HG03108 (cell line): Measurements from ENCODE around the gene CDH4.

ENCODE experiments used
- ATAC-seq: cut with Tn5 transposase; IDR thresholded peaks from one replicate; pipeline ENCODE4 v1.9.1; 2021; ENCODE audit warnings: moderate library complexity; ENCODE audit not compliant: unreplicated experiment

CDH4 gene

DNA sequence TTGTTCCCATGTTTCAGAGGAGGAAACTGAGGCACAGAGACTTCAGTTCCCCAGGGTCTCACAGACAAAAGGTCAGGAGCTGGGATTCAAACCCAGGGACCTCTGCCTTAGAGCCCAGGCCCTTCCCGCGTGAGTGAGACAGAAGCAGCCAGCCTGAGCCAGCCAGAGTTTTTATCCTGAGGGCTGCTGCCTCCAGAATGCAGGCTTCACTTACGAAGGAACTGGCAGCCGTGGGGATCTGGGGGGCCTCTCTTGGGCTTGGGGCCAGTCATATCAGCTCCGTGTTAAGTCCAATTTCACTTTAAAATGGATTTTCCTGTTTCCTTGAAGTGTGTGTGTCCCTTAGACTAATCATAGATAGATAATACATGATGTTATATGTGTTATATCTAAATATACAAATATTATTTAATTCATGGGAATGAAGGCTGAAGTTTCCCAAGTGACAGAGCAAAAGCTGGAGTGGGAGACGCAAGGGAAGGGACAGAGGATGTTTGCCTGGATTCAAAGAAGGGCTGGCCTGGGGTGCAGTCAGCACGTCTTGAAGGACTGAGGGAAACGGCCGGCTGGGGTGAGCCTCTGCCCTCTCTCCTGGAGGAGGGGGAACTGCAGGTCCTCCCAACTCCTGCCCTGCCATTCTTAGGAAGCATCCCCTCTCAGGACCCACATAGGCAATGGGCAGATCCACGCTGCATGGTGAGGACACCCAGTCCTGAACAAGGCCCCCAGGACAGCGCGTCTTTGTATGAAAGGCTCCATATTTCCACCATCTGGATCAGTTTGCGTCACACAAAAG is 320.1 kb downstream of the CDH4 start:
- no peak for ATAC-seq

DNA sequence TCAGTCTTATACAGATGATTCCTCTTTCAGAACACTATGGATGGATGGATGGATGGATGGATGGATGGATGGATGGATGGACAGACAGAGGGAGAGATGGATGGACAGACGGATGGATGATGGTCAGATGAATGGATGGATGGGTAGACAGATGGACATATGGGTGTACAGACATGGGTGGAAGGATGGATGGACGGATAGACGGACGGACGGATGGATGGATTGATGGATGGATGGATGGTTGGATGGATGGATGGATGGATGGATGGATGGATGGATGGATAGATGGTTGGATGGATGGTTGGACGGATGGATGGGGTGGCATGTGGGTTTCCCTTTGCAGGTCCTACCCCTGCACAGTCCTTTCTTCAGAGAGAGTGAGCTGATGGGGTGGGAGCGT is 320.7 kb downstream of the CDH4 start:
- ATAC-seq, result no peak

DNA sequence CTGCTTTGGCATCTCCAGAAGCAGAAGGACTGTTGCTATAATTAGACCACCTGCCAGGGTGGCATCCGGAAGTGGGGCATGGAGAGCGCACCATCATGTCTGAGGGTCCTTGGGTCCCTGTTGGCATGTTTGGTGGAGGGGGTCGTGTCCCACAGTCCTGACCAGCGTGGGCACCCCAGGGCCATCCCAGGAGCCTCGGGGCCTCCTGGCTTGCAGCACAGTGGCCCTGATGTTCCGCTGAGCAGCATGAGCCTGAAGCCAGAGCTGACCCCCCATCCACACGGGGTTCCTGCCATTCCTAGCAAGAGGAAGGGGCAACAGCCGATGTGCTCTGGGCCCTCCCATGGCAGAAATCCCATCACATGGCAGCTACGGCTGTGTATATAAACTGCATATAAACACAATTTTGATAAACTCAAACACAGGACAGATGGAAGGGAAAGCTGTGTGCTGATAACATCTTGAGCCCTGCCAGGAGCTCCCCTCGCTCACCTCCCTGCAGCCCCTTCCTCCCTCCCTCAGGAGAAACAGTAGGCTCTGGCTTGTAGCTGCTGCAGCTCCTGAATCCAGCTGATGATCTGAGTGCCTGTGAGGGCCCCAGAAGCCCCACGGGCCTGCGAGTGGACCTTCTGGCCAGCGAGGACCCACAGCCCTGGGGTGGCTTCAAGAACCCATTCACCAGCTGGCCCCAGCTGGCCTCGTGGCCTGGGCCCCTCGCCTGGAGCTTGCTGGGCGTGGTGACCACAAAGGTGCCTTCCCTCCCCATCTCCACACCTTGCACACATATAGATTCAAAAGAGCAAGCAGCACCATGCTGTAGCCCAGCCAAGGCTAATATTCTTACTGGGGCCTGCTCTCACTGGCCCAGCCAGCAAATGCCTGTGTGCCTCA is 321.6 kb downstream of the CDH4 start:
- no peak for ATAC-seq

DNA sequence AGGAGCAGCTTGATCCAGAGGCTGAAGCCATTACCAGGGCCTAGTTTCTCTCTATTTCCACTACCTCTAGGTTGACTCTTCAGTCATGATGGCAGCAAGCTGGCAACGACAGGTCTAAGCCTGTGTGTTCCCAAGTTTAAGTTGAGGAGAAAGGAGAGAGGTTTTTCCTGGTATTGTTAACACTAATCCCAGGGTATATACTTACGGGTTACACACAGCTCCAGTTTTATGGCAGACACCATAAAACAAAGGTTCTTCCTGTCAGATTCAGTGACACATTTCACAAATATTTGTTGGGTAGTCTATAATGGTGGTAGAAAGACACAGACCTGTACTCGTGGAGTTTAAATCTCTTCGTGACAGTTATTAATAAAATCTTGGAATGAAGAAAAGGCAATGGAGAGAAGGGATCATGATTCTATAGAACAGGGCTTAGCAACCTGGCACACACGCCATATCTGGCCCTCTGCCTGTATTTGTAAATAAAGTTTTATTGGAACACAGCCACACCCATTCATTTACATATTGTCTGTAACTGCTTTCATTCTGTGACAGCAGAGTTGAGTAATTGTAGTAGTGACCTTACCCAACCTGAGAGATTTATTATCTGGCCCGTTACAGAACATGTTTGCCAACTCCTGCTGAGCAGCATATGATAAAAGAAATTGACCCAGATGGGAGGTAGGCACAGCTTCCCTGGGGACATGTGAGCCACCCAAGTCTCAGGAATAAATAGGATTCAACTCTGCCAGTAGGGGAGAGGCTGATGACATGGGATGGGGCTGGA is 323.3 kb downstream of the CDH4 start:
- ATAC-seq, result no peak

GRCh38 chr20:61576372-61576771 is 324.3 kb downstream of the CDH4 start:
- no peak for ATAC-seq

DNA sequence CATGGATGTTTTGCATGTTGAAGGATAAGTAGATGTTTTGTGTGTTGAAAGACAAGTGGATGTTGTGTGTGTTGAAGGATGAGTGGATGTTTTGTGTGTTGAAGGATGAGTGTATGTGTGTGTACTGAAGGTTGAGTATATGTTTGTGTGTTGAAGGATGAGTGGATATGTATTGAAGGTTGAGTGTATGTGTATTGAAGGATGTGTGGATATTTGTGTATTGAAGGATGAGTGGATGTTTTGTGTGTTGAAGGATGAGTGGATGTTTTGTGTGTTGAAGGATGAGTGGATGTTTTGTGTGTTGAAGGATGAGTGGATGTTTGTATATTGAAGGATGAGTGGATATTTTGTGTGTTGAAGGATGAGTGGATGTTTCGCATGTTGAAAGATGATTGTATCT is 325.0 kb downstream of the CDH4 start:
- ATAC-seq, result no peak

DNA sequence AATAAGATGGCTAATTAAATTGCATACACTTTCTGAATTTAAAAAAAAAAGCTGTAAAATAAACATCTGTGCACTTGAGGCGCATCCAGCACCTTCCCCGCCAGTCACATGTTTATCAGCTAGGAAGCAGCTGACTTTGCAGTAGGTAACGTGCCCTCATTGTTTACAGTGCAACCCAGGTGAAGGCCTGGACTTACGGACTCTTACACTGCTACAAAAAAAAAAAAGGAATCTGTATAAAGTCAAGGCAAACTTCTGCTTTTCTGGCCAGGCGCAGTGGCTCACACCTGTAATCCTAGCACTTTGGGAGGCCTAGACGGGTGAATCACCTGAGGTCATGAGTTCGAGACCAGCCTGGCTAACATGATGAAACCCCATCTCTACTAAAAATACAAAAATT is 327.8 kb downstream of the CDH4 start:
- ATAC-seq, result no peak

DNA sequence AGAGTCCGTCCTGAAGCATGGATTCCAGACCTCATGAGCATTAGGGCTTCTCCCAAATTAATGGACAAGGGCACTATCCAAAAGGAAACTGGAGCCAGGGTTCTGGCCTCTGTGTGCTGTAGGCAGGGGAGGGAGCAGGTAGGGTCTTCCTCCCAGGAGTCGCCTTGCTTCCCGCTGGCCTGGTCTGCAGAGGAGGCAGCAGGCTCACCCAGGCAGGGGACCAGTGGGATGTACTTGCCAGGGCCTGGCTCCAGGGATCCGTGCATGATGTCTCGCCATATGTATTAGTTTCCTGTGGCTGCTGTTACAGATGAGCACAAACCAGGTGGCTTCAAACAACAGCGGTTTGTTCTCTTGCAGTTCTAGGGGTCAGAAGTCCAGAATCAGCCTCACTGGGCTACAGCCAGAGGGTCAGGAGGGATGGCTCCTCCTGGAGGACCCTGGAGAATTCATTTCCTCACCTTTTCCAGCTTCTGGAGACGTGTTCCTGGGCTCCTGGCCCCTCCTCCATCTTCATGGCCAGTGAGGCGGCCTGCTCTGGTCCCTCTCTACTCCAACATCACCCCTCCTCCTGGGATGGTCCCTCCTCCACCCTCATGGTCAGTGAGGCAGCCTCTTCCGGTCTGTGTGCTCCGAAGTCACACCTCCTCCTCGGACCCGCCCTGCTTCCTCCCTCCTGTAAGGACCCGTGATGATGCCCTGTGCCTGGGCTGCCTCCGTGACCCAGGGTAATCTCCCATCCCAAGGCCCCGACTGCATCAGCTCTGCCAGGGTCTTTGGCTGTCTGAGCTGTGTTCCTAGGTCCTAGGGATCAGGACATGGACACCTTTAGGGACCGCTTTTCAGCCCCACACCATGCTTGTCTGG is 329.1 kb downstream of the CDH4 start:
- no peak for ATAC-seq

GRCh38 chr20:61581825-61582188 is 329.7 kb downstream of the CDH4 start:
- no peak for ATAC-seq

DNA sequence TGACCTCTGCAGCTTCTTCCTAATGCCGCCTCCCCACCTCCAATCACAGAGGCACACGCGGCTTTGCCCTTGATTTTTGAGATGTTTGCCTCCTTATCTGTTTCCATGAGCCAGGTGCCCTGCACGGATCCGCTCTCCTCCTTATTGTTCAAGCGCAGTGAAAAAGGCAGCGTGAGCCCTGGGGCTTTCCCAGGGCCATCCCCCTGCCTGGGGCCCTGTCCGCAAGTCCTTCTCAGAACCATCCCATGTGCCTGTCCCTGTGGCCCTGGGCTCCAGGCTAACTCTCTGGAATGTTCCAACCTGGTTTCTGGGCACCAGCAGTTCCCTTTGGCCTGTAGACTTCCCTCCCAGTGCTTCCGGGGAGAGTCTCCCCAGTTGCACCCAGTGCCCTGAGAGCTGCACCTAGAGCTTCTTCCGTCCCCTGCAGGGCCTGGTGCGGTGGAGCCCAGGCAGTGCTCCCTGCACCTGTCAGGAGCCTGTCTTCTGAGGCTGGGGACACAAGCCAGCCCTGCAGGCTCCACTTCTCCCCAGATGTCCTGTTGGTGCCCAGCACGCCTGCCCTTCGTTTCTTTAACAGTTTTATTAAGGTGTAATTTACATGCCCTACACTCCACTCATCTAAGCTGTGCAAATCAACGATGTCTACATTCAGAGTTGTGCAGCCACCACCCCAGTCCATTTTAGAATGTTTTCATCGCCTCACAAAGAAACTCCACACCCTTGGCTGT is 330.3 kb downstream of the CDH4 start:
- no peak for ATAC-seq

- no peak for ATAC-seq
These were observed 331.3 kb downstream of the CDH4 start for GRCh38 chr20:61583356-61583755.

DNA sequence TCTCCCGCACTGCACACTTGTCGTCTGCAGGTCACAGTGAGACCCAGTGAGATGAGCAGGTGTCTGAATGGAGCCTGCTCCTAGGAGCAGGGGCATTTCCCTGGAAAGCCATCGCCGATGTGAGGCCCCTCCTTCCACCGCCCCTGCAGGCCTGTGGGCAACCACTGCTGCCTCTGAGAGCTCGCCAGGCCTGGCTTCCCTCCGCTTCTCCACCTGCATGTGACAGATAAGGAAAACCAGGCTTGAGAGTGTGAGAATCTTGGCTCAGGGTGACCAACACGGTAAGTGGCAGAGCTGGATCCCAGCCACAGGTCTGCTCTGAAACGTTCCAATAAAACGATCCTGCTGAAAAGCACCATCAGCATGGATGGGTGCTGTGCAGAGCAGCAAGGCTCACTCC is 332.8 kb downstream of the CDH4 start:
- ATAC-seq, result no peak

DNA sequence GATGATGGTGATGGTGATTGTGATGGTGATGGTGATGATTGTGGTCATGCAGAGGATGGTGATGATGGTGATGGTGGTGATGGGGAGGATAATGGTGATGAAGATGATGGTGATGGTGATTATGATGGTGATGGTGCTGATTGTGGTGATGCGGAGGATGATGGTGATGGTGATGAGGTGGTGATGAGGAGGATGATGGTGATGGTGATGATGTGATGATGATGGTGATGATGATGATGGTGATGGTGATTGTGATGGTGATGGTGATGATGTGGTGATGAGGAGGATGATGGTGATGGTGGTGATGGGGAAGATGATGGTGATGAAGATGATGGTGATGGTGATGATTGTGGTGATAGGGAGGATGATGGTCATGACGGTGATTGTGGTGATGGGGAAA is 333.7 kb downstream of the CDH4 start:
- no peak for ATAC-seq

DNA sequence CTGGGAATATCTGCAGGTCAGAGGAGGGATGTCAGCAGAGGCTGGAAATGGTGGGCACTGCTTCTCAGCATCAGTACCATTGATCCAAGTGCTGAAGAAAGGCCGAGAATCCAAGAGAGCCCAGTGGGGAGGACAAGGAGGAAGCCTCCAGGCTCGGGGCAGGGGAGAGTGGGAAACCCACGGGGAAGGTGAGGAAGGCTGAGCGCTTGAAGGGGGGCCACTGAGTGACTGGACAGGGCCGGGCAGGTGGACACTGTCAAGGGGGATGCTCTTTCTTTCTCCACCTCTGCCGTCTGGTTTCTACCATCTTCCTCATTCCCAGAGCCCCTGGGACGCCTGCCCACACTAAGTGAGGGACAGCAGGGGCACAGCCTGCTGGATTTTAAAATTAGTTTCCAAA is 335.0 kb downstream of the CDH4 start:
- no peak for ATAC-seq

GRCh38 chr20:61587681-61588289 is 335.7 kb downstream of the CDH4 start:
- ATAC-seq, result no peak

- no peak for ATAC-seq
These were observed 336.6 kb downstream of the CDH4 start for GRCh38 chr20:61588411-61589385.

- no peak for ATAC-seq
These were observed 338.2 kb downstream of the CDH4 start for GRCh38 chr20:61590236-61590635.

DNA sequence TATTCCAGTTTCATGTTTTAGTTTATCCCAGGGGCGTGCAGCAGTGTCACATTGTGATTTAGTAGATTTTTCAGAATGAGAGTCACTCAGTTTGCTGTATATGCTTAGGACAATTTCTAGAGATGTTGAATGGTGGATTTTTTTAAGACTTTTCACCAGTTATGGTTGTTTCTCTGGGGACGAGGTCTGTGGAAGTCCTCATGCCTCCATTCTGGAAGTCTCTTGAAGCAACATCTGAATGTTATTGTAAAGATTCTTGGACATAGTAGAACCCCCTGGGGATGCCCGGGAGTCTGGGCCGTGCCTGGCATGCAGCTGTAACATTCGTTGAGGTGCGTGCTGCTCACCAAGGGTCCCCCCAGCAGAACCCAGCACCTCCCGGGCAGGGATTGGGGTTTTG is 341.5 kb downstream of the CDH4 start:
- ATAC-seq, result no peak
